Sigmoid colon (tissue), 7 donors: Measurements from ENCODE around the gene VMP1. TPM values are rescaled to one million over a fixed set of nuclear protein-coding genes. Genes with fewer than 3 reads are reported as not detected.

Experiments
- DNase-seq: peaks from one replicate; pipeline ENCODE4 v3.0.0-alpha.2; 2019
- H3K27ac ChIP-seq, 4 donors: fragments of 200-600 bp; sonication (generic); one replicate each; pipeline ENCODE4 v1.5.1; 2016 to 2019; ENCODE audit warnings: mild to moderate bottlenecking in 1 of 4
- H3K27me3 ChIP-seq, 3 donors: fragments of 200-600 bp; sonication (generic); one replicate each; pipeline ENCODE4 v1.5.1; 2019; ENCODE audit warnings: mild to moderate bottlenecking in 1 of 3
- H3K36me3 ChIP-seq, 4 donors: fragments of 200-600 bp; sonication (generic); one replicate each; pipeline ENCODE4 v1.5.1; 2016 to 2019
- H3K4me1 ChIP-seq, 4 donors: fragments of 200-600 bp; sonication (generic); one replicate each; pipeline ENCODE4 v1.5.1; 2017 to 2019
- H3K4me3 ChIP-seq, 4 donors: fragments of 200-600 bp; sonication (generic); one replicate each; pipeline ENCODE4 v1.5.1; 2017 to 2019; ENCODE audit warnings: mild to moderate bottlenecking in 2 of 4, moderate library complexity in 1 of 4
- H3K9me3 ChIP-seq, 4 donors: fragments of 200-600 bp in 3 of 4; sonication (generic) in 3 of 4; one replicate each; pipeline versions ENCODE4 v1.5.1 to v1.6.1; 2013 to 2019
- CTCF ChIP-seq, 4 experiments: fragments of 450-650 bp in 3 of 4; fragments of 200-600 bp in 1 of 4; IDR thresholded peaks; one replicate each; pipeline ENCODE4 v1.5.1; 2016 to 2019; ENCODE audit warnings: antibody characterized with exemption in 4 of 4, mild to moderate bottlenecking in 3 of 4, moderate library complexity in 2 of 4
- EP300 ChIP-seq, 4 donors: sonication (generic); formaldehyde crosslinking; IDR thresholded peaks; one replicate each; pipeline ENCODE4 v1.6.1; 2017; ENCODE audit warnings: antibody characterized with exemption in 4 of 4
- POLR2A ChIP-seq, 2 donors: fragments of 450-650 bp; IDR thresholded peaks; one replicate each; pipeline ENCODE4 v1.6.1; 2016; ENCODE audit warnings: antibody characterized with exemption in 2 of 2, mild to moderate bottlenecking in 2 of 2, moderate library complexity in 2 of 2
- POLR2AphosphoS5 ChIP-seq, 4 donors: sonication (generic); formaldehyde crosslinking; IDR thresholded peaks; one replicate each; pipeline ENCODE4 v1.6.1; 2017; ENCODE audit warnings: antibody characterized with exemption in 4 of 4
- WGBS, 2 donors: extraction: QIAGEN DNeasy Blood & Tissue Kit; methylation state at CpG; one replicate each; pipeline ENCODE4 v1.1.7; 2013; 5-methylcytosine and 5-hydroxymethylcytosine counted together
- intact Hi-C: fragments of 100-400 bp; cut with DNase I; formaldehyde crosslinking; loops from one replicate; pipeline ENCODE4 v1.15.1; 2023
- polyA plus RNA-seq, 3 donors: library from polyadenylated mRNA; stranded (reverse); fragments of 200-250 nt; gene quantifications; one replicate each; pipeline ENCODE4 v1.2.3, GENCODE V29; 2013
- total RNA-seq, 4 donors: library from RNA; depleted of rRNA; stranded (reverse); fragments of >200 nt; gene quantifications; one replicate each; pipeline ENCODE4 v1.1.0, GENCODE V29; 2016
- donor health status: healthy with polysubstance abuse.
- donor health status: Bipolar disorder and iron deficiency.
- donor health status: healthy.

The VMP1 gene
- total and polyA plus RNA-seq, 7 donors: 26.1 to 247 (median 132) TPM

DNA sequence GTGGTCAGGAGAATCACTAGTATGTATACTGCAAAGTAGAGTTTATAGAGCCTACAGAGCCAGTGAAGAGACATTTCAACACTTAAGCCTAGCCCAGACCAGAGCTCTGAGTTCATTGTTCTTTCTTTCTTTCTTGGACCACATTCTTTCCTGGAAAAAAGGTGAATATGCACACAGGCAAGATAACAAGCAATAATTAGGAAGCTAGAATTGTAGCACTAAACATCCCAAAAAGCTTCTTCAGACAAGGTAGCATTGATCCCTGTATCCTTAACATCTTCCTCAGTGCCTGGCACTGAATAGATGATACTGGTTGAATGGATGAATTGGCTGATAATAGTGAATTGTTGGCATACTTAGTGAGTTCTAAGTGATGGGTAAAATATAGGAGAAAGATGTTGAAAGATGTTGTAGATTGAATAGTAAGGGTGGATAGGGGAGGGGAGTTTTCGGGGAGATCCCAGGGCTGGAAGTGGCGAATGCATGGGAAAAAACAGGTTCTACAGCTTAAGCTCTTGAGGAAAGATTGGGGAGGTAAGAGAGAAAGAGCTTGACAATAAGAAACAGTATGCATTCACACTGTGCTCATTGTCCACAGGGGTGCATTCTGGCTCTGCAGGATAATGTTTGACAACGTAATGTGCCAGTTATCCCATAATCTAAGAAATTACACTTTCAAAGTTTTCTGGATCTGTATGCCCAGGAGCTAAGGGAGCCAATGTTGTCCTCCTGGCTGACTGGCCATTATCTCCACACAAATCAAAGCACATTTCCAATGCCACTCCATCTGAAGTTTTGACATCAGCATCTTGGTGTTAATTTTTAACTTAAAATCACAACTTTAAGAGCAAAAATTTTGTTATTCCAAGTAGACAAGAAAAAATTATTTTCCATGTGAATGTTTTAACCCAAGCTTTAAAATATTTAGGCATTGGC, 149.7 kb downstream of the VMP1 start:
- intact Hi-C loops: no loop called here
- Histone ChIP-seq H3K36me3 (peaks cover 0 to 16% (median 8%) of the 10 kb centered on the region in 4 donors), H3K27me3 (no peaks in the 10 kb centered on the region), H3K27ac (peak overlapping the region in 1 of 4 donors; percentile 29), H3K4me3 (no peak overlapping the region), H3K4me1 (peaks cover 0 to 30% (median 21%) of the 10 kb centered on the region in 4 donors), H3K9me3 (no peaks in the 10 kb centered on the region)
- TF ChIP-seq POLR2AphosphoS5 (IDR thresholded peaks at IDR 0.05) (no peak), POLR2A (IDR thresholded peaks at IDR 0.05) (no peak), EP300 (IDR thresholded peaks at IDR 0.05) (no peak), CTCF (IDR thresholded peaks at IDR 0.05) (no peak)
- WGBS, 2 donors: 32 to 80% methylated on average over 3 of the region's 3 CpGs
- peak; percentile 4 for DNase-seq

DNA sequence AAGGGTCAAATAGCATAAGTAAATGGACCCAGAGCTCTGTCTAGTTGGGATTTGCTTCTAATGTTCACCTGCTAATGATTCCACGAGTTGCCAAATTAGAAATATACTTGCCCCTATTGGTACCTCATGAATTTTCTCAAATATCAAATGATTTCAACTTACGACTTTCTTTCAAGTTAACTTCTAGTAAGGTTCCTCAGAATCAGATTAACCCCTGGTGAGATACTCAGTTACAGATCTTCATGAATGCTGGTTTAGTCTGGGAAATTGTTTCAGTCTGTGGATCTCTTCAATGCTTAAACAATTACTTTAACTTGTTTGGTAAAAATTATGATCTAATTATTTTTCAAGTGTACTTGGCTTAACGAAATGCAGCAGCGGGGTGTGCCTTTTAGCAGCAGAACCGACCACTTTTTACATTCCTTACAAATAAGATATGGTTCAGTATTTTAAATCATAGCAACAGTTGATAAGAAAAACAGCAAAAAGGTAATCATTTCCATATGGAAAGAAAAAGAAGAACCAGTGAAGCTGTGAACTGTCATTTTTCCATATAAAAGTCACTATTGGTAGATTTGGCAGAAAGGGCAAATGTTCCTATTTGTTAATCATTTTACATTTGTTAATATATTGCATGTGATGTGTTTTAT, 150.8 kb downstream of the VMP1 start:
- TF ChIP-seq POLR2AphosphoS5 (IDR thresholded peaks at IDR 0.05): no peak
- TF ChIP-seq POLR2A (IDR thresholded peaks at IDR 0.05): no peak
- TF ChIP-seq CTCF (IDR thresholded peaks at IDR 0.05): no peak
- no peak for TF ChIP-seq EP300 (IDR thresholded peaks at IDR 0.05)
- Histone ChIP-seq H3K27ac (no peak overlapping the region), H3K4me1 (peaks cover 0 to 18% (median 9%) of the 10 kb centered on the region in 4 donors), H3K36me3 (peaks cover 0 to 26% (median 12%) of the 10 kb centered on the region in 4 donors), H3K27me3 (no peaks in the 10 kb centered on the region), H3K9me3 (no peaks in the 10 kb centered on the region), H3K4me3 (no peak overlapping the region)
- intact Hi-C loops: no loop called here
- DNase-seq: peak; percentile 10
- 64 to 82% methylated on average over 5 of the region's 5 CpGs for WGBS, 2 donors

- 59 to 77% methylated on average over 3 of the region's 3 CpGs for WGBS, 2 donors
- Histone ChIP-seq H3K4me1 (peaks cover 0 to 12% (median 4%) of the 10 kb centered on the region in 4 donors), H3K36me3 (peaks cover 0 to 32% (median 14%) of the 10 kb centered on the region in 4 donors), H3K9me3 (no peaks in the 10 kb centered on the region), H3K4me3 (no peak overlapping the region), H3K27me3 (no peaks in the 10 kb centered on the region), H3K27ac (no peak overlapping the region)
- TF ChIP-seq POLR2A (IDR thresholded peaks at IDR 0.05) (no peak), CTCF (IDR thresholded peaks at IDR 0.05) (no peak), POLR2AphosphoS5 (IDR thresholded peaks at IDR 0.05) (no peak), EP300 (IDR thresholded peaks at IDR 0.05) (no peak)
- intact Hi-C loops: loop anchor here (1.0 kb wide), 1 partner anchor 106 kb away; no protein-coding TSS in a partner anchor
- peak; percentile 61 for DNase-seq
Measured at GRCh38 chr17:59858932-59859331, 151.5 kb downstream of the VMP1 start.

GRCh38 chr17:59859444-59860025, 152.1 kb downstream of the VMP1 start:
- peaks cover 0 to 10% (median 4%) of the 10 kb centered on the region in 4 donors for H3K4me1 ChIP-seq
- H3K27me3 ChIP-seq: no peaks in the 10 kb centered on the region
- peaks cover 0 to 39% (median 14%) of the 10 kb centered on the region in 4 donors for H3K36me3 ChIP-seq
- no peaks in the 10 kb centered on the region for H3K9me3 ChIP-seq
- WGBS, 2 donors: 70 to 96% methylated on average over 2 of the region's 2 CpGs
- intact Hi-C loops: loop anchor here (1.0 kb wide), 1 partner anchor 106 kb away; no protein-coding TSS in a partner anchor
- DNase-seq: peak; percentile 4
- H3K27ac ChIP-seq: no peak overlapping the region
- peak; percentile 54 to 65 (median 60) for TF ChIP-seq CTCF (IDR thresholded peaks at IDR 0.05)
- TF ChIP-seq EP300 (IDR thresholded peaks at IDR 0.05): no peak
- no peak for TF ChIP-seq POLR2A (IDR thresholded peaks at IDR 0.05)
- H3K4me3 ChIP-seq: no peak overlapping the region
